Gastrocnemius medialis (tissue), 4 donors: ENCODE measurements around the gene LRRC4C. TPM values are rescaled to one million over a fixed set of nuclear protein-coding genes. Genes with fewer than 3 reads are reported as not detected.
"Not testable (repeated sequence)": the region's sequence is repeated elsewhere in the genome, so short reads cannot be mapped to it uniquely, and the experiment has no call there.

Experiments
- ATAC-seq, 2 donors: fragments of 150-250 bp; one replicate each; pipeline ENCODE4 v1.9.1; 2016
- DNase-seq, 2 donors: peaks; one replicate each; pipeline ENCODE4 v3.0.0-alpha.2; 2019
- H3K27ac ChIP-seq, 4 donors: fragments of 200-600 bp; sonication (generic); 1 replicate in 1 of 4; 2 replicates in 3 of 4; pipeline ENCODE4 v1.5.1; 2016 to 2018; ENCODE audit warnings: mild to moderate bottlenecking in 2 of 4, moderate library complexity in 1 of 4
- H3K27me3 ChIP-seq, 3 donors: fragments of 200-600 bp; sonication (generic) in 2 of 3; 1 replicate in 1 of 3; 2 replicates in 2 of 3; pipeline versions ENCODE4 v1.5.1 to v1.6.0; 2016 to 2019; ENCODE audit warnings: mild to moderate bottlenecking in 1 of 3, moderate library complexity in 1 of 3
- H3K36me3 ChIP-seq, 2 donors: fragments of 200-600 bp; sonication (generic) in 1 of 2; one replicate each; pipeline ENCODE4 v1.5.1; 2017 to 2018
- H3K4me1 ChIP-seq, 2 donors: fragments of 200-600 bp; sonication (generic) in 1 of 2; one replicate each; pipeline ENCODE4 v1.5.1; 2016 to 2017; ENCODE audit warnings: mild to moderate bottlenecking in 2 of 2
- H3K4me3 ChIP-seq, 4 donors: fragments of 200-600 bp; sonication (generic) in 3 of 4; 1 replicate in 1 of 4; 2 replicates in 3 of 4; pipeline ENCODE4 v1.5.1; 2016 to 2019; ENCODE audit warnings: mild to moderate bottlenecking in 2 of 4
- H3K9me3 ChIP-seq, 3 donors: fragments of 200-600 bp; sonication (generic) in 2 of 3; 1 replicate in 1 of 3; 2 replicates in 2 of 3; pipeline ENCODE4 v1.5.1; 2016 to 2019
- POLR2A ChIP-seq, 2 donors: fragments of 450-650 bp; IDR thresholded peaks; one replicate each; pipeline ENCODE4 v1.6.1; 2017; ENCODE audit warnings: antibody characterized with exemption in 2 of 2, mild to moderate bottlenecking in 2 of 2, moderate library complexity in 2 of 2
- in situ Hi-C, 4 donors: fragments of 200-750 bp; cut with MboI; loops; one replicate each; pipeline versions ENCODE4 v1.15.0 to v1.8.0; 2017; ENCODE audit warnings: low sequenced_read_pairs in 4 of 4
- intact Hi-C: fragments of 100-400 bp; cut with DNase I; formaldehyde crosslinking; loops from one replicate; pipeline ENCODE4 v1.15.1; 2023; ENCODE audit warnings: low total_unique reads
- total RNA-seq, 4 donors: library from RNA; depleted of rRNA; stranded (reverse); fragments of >200 nt; gene quantifications; one replicate each; pipeline versions ENCODE4 v1.1.0 to v1.2.3, GENCODE V29; 2016
- TF ChIP-seq, protein P1 (sequence below), 5 experiments: fragments of 450-650 bp in 3 of 5; fragments of 200-600 bp in 2 of 5; sonication (generic) in 2 of 5; IDR thresholded peaks in 4 of 5; conservative IDR thresholded peaks in 1 of 5; 1 replicate in 4 of 5; 2 replicates in 1 of 5; pipeline ENCODE4 v1.5.1; 2016 to 2019; ENCODE audit warnings: antibody characterized with exemption in 5 of 5, mild to moderate bottlenecking in 3 of 5, moderate library complexity in 3 of 5

Gene LRRC4C
- total RNA-seq, 4 donors from 2014 or later: 0.15 to 0.59 (median 0.24) TPM; not detected in 1

DNA sequence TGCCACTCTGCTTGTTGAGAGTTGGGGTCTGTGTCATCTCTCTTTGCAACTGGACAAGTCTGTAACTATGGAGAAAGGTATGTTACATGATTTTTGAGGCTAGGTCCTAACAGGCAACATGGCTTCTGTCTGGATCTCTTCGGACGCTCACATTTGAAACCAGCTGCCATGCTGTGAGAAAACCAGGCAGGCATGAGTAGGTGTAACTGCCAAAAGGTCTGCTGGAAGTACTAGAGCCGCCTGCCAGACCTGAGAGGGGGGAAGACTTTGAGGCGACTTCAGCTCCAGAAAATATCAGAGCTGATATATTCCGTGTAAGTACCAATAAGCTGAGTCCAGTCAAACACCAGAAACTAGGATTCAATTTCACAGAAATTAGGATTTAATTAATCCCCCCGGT is 579.5 kb downstream of the LRRC4C start:
- Histone ChIP-seq H3K4me1 (no peaks in the 10 kb centered on the region), H3K36me3 (no peaks in the 10 kb centered on the region), H3K27me3 (no peaks in the 10 kb centered on the region), H3K27ac (no peak overlapping the region), H3K9me3 (no peaks in the 10 kb centered on the region), H3K4me3 (no peak overlapping the region)
- in situ Hi-C loops (no loop called here), intact Hi-C loops (no loop called here)
- DNase-seq (no peak), ATAC-seq (no peak)
- TF ChIP-seq, protein P1, sequence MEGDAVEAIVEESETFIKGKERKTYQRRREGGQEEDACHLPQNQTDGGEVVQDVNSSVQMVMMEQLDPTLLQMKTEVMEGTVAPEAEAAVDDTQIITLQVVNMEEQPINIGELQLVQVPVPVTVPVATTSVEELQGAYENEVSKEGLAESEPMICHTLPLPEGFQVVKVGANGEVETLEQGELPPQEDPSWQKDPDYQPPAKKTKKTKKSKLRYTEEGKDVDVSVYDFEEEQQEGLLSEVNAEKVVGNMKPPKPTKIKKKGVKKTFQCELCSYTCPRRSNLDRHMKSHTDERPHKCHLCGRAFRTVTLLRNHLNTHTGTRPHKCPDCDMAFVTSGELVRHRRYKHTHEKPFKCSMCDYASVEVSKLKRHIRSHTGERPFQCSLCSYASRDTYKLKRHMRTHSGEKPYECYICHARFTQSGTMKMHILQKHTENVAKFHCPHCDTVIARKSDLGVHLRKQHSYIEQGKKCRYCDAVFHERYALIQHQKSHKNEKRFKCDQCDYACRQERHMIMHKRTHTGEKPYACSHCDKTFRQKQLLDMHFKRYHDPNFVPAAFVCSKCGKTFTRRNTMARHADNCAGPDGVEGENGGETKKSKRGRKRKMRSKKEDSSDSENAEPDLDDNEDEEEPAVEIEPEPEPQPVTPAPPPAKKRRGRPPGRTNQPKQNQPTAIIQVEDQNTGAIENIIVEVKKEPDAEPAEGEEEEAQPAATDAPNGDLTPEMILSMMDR (IDR thresholded peaks at IDR 0.05 in 4 of 5, conservative IDR thresholded peaks at IDR 0.05 in 1 of 5): no peak
- TF ChIP-seq POLR2A (IDR thresholded peaks at IDR 0.05): no peak

DNA sequence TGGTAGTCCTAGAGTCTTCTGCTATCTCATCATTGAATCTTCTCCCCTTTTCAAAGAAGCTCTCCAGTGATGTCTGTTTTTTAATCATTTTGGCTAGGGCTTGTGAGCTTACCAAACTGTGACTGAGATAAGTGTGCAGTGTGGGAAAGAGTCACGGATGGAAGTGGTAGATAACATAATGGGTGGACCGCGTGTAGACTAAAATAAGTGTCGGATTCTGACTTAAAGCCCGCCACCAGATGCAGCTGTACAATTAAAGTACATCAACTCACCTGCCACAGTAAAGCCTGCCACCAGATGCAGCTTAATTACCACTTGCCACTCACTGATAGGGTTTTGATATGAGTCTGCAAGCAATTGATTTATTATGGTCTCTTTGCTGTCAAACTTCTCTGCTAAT is 581.5 kb downstream of the LRRC4C start:
- intact Hi-C loops (no loop called here), in situ Hi-C loops (no loop called here)
- ATAC-seq (no peak), DNase-seq (no peak)
- Histone ChIP-seq H3K4me1 (no peaks in the 10 kb centered on the region), H3K27me3 (no peaks in the 10 kb centered on the region), H3K27ac (no peak overlapping the region), H3K4me3 (no peak overlapping the region), H3K36me3 (no peaks in the 10 kb centered on the region), H3K9me3 (no peaks in the 10 kb centered on the region)
- TF ChIP-seq, protein P1 (IDR thresholded peaks at IDR 0.05 in 4 of 5, conservative IDR thresholded peaks at IDR 0.05 in 1 of 5): no peak
- no peak for TF ChIP-seq POLR2A (IDR thresholded peaks at IDR 0.05)

DNA sequence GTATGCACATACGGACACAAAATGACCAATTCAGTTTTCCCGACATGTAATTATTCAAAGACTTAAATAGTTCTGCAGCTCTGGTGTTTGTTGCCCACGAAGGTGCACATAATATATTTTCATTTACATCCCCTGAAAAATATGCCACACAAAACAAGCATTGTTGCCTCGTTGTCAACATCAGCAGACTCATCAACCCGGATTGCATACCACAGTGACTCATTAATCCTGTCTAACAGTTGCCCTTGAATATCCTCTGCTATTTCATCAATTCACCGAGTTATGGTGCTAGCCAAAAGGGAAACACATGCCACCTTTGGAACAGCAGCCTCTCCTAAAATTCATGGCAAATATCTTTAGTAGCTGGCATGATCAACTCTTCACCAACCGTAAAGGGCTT is 582.2 kb downstream of the LRRC4C start:
- intact Hi-C loops: no loop called here
- Histone ChIP-seq H3K36me3 (no peaks in the 10 kb centered on the region), H3K9me3 (no peaks in the 10 kb centered on the region), H3K4me1 (no peaks in the 10 kb centered on the region), H3K4me3 (no peak overlapping the region), H3K27ac (no peak overlapping the region), H3K27me3 (no peaks in the 10 kb centered on the region)
- TF ChIP-seq POLR2A (IDR thresholded peaks at IDR 0.05): no peak
- TF ChIP-seq, protein P1 (IDR thresholded peaks at IDR 0.05 in 4 of 5, conservative IDR thresholded peaks at IDR 0.05 in 1 of 5): no peak
- ATAC-seq: no peak
- in situ Hi-C loops: no loop called here
- DNase-seq: no peak

DNA sequence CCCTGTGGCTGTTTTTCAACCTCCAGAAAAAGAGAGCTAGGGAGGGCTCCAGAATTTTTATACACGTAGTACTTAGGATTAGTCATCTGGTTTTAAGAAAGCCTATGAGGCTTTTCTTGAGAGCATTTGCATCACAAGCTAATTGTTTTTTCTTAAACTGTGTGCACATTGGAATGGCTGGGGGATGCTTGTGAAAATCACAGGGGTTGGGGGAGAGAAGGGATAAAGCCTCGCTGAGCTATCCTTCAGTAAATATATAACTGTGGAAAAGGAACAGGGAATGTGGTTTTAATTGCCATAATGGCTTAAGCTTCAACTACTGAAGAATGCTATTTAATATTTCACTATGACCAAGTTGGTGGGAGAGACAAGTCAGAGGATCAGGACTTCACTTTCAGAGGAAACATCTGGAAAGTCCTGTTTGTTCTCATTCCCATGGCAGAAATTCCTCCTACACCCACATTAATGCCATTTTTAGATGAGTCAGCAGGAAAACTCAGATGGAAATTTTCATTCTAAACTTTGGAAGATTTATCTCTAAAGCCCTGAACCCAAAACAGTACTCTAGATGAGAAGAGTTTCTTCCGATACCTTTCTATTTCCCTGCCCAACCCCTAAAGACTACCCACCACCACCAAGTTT is 591.3 kb downstream of the LRRC4C start:
- Histone ChIP-seq H3K4me1 (no peaks in the 10 kb centered on the region), H3K27me3 (no peaks in the 10 kb centered on the region), H3K9me3 (no peaks in the 10 kb centered on the region), H3K36me3 (no peaks in the 10 kb centered on the region), H3K4me3 (no peak overlapping the region), H3K27ac (no peak overlapping the region)
- DNase-seq (no peak), ATAC-seq (no peak)
- in situ Hi-C loops: no loop called here
- TF ChIP-seq POLR2A (IDR thresholded peaks at IDR 0.05): no peak
- TF ChIP-seq, protein P1 (IDR thresholded peaks at IDR 0.05 in 4 of 5, conservative IDR thresholded peaks at IDR 0.05 in 1 of 5): no peak
- intact Hi-C loops: no loop called here

DNA sequence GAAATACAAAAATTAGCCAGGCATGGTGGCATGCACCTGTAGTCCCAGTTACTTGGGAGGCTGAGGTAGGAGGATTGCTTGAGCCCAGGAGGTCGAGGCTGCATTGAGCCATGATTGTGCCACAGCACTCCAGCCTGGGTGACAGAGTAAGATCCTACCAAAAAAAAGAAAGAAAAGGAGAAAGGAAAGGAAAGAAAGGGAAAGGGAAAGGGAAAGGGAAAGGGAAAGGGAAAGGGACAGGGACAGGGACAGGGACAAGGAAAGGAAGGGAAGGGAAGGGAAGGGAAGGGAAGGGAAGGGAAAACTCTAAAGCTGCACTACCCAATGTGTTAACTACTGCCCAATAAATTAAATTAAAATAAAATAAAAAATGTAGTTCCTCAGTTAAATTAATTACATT is 601.7 kb downstream of the LRRC4C start:
- H3K9me3 ChIP-seq, H3K36me3 ChIP-seq, DNase-seq, H3K27ac ChIP-seq, H3K4me3 ChIP-seq, H3K4me1 ChIP-seq, ATAC-seq, intact Hi-C loops, H3K27me3 ChIP-seq, in situ Hi-C loops: not testable (repeated sequence)
